Epithelial cell of esophagus (primary cell): ENCODE data around the gene PDP2.

Source experiments
- DNase-seq: peaks from one replicate; pipeline ENCODE4 v3.0.0; 2010; ENCODE audit warnings: low read depth
- H3K4me3 ChIP-seq: 2 replicates; pipeline ENCODE4 v1.5.1; 2011; ENCODE audit warnings: mild to moderate bottlenecking, low read length, control low read depth
- CTCF ChIP-seq: IDR thresholded peaks from 2 replicates; pipeline ENCODE4 v1.5.1; 2011; ENCODE audit warnings: low read depth, mild to moderate bottlenecking, low read length, control low read depth, inconsistent platforms; ENCODE audit not compliant: insufficient read depth; ENCODE audit errors: missing control alignments

PDP2 gene

GRCh38 chr16:66881964-66882508, 1.7 kb downstream of the PDP2 start:
- no peak for TF ChIP-seq CTCF
- H3K4me3 ChIP-seq = no peak overlapping the region

GRCh38 chr16:66882702-66883101, 2.4 kb downstream of the PDP2 start:
- no peak for DNase-seq
- no peak overlapping the region for H3K4me3 ChIP-seq

More at GRCh38 chr16:66881964-66882508, 1.7 kb downstream of the PDP2 start:
- no peak for DNase-seq

GRCh38 chr16:66885491-66885890, 5.2 kb downstream of the PDP2 start:
- DNase-seq = no peak
- no peak for TF ChIP-seq CTCF
- no peak overlapping the region for H3K4me3 ChIP-seq

More at GRCh38 chr16:66882702-66883101, 2.4 kb downstream of the PDP2 start:
- no peak for TF ChIP-seq CTCF

GRCh38 chr16:66886321-66886720, 6.0 kb downstream of the PDP2 start:
- TF ChIP-seq CTCF = no peak
- no peak overlapping the region for H3K4me3 ChIP-seq
- DNase-seq = no peak

GRCh38 chr16:66886914-66887313, 6.6 kb downstream of the PDP2 start:
- no peak for TF ChIP-seq CTCF
- H3K4me3 ChIP-seq = no peak overlapping the region
- no peak for DNase-seq

- DNase-seq = no peak
- no peak for TF ChIP-seq CTCF
- no peak overlapping the region for H3K4me3 ChIP-seq
Observed at GRCh38 chr16:66888647-66889615, 8.6 kb downstream of the PDP2 start.
